22Rv1 (cell line): ENCODE data around the gene PRXL2B.

Source experiments
- ZFX ChIP-seq: fragments of 450-650 bp; IDR thresholded peaks from 2 replicates; pipeline ENCODE4 v1.6.1; 2017; ENCODE audit warnings: antibody characterized with exemption, borderline replicate concordance
- TF ChIP-seq, protein P1 (sequence below): fragments of 450-650 bp; IDR thresholded peaks from 2 replicates; pipeline ENCODE4 v1.5.1; 2017; ENCODE audit warnings: mild to moderate bottlenecking

DNA sequence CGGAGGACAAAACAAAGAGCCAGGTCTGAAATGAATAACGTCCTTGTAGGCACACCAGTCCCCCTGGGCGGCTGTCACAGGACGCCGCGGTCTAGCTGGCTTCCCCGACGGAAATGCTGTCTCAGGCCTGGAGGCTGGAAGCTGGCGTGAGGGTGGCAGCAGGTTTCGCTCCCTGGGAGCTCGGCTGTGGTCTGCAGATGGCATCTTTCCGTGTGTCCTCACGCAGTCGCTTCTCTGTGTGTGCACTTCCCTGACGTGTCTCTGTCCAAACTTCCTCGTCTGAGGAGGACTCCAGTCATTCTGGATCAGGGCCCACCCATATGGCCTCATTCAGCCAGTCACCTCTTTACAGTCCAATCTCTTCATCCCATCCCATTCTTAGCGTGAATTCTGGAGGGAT, 16.2 kb upstream of the PRXL2B start:
- TF ChIP-seq, protein P1, sequence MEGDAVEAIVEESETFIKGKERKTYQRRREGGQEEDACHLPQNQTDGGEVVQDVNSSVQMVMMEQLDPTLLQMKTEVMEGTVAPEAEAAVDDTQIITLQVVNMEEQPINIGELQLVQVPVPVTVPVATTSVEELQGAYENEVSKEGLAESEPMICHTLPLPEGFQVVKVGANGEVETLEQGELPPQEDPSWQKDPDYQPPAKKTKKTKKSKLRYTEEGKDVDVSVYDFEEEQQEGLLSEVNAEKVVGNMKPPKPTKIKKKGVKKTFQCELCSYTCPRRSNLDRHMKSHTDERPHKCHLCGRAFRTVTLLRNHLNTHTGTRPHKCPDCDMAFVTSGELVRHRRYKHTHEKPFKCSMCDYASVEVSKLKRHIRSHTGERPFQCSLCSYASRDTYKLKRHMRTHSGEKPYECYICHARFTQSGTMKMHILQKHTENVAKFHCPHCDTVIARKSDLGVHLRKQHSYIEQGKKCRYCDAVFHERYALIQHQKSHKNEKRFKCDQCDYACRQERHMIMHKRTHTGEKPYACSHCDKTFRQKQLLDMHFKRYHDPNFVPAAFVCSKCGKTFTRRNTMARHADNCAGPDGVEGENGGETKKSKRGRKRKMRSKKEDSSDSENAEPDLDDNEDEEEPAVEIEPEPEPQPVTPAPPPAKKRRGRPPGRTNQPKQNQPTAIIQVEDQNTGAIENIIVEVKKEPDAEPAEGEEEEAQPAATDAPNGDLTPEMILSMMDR = no peak
- TF ChIP-seq ZFX = no peak
